Measurements from ENCODE around the gene PADI4.

GRCh38 chr1:17375651-17376050 lies 67.7 kb downstream of the PADI4 start:
- TF ChIP-seq CTCF (IDR thresholded peaks at IDR 0.05) (no peak), POLR2A (IDR thresholded peaks at IDR 0.05) (no peak)

Data from testis (tissue), 2 donors.